H9 (cell line): ENCODE results near the gene MIA3. TPM values are rescaled to one million over a fixed set of nuclear protein-coding genes. Genes with fewer than 3 reads are reported as not detected.

ENCODE experiments used
- DNase-seq: peaks from one replicate; pipeline ENCODE4 v3.0.0-alpha.2; 2017
- H2AFZ ChIP-seq: one replicate; pipeline ENCODE4 v1.6.1; 2013; ENCODE audit warnings: mild to moderate bottlenecking, low read length, control low read depth, moderate library complexity
- H2AK5ac ChIP-seq: 2 replicates; pipeline ENCODE4 v1.6.1; 2013; ENCODE audit warnings: low read length, control low read depth, mixed read lengths; ENCODE audit not compliant: insufficient read length
- H2BK120ac ChIP-seq: one replicate; pipeline ENCODE4 v1.6.1; 2013; ENCODE audit warnings: low read depth, mild to moderate bottlenecking, low read length, control low read depth, inconsistent platforms; ENCODE audit not compliant: poor library complexity, severe bottlenecking
- H2BK12ac ChIP-seq: 2 replicates; pipeline ENCODE4 v1.6.1; 2013; ENCODE audit warnings: low read length, control low read depth, mixed read lengths, low read depth; ENCODE audit not compliant: insufficient read length
- H2BK15ac ChIP-seq: 2 replicates; pipeline ENCODE4 v1.6.1; 2013; ENCODE audit warnings: low read depth, low read length, control low read depth
- H2BK20ac ChIP-seq: one replicate; pipeline ENCODE4 v1.6.1; 2013; ENCODE audit warnings: low read depth, mild to moderate bottlenecking, low read length, control low read depth, inconsistent platforms; ENCODE audit not compliant: poor library complexity, severe bottlenecking
- H2BK5ac ChIP-seq: 2 replicates; pipeline ENCODE4 v1.6.1; 2013; ENCODE audit warnings: low read length, control low read depth, mixed read lengths; ENCODE audit not compliant: insufficient read length
- H3K14ac ChIP-seq: 2 replicates; pipeline ENCODE4 v1.6.1; 2013; ENCODE audit warnings: low read length, control low read depth; ENCODE audit not compliant: insufficient read depth
- H3K18ac ChIP-seq: 2 replicates; pipeline ENCODE4 v1.6.1; 2013; ENCODE audit warnings: low read depth, mild to moderate bottlenecking, mixed read lengths, low read length, control low read depth; ENCODE audit not compliant: insufficient read length
- H3K23ac ChIP-seq: 2 replicates; pipeline ENCODE4 v1.6.1; 2013; ENCODE audit warnings: low read length, control low read depth, mixed read lengths, low read depth; ENCODE audit not compliant: insufficient read length
- H3K23me2 ChIP-seq: 2 replicates; pipeline ENCODE4 v1.6.1; 2013; ENCODE audit warnings: low read depth, mild to moderate bottlenecking, mixed read lengths, low read length, control low read depth; ENCODE audit not compliant: insufficient read length, poor library complexity, severe bottlenecking
- H3K27ac ChIP-seq: 2 replicates; pipeline ENCODE4 v1.5.1; 2013; ENCODE audit warnings: low read length, control low read depth, mixed read lengths, low read depth; ENCODE audit not compliant: insufficient read length
- H3K27me3 ChIP-seq: 2 replicates; pipeline ENCODE4 v1.6.1; 2013; ENCODE audit warnings: low read length, control low read depth, inconsistent platforms; ENCODE audit not compliant: insufficient read depth
- H3K4ac ChIP-seq: 2 replicates; pipeline ENCODE4 v1.6.1; 2013; ENCODE audit warnings: low read depth, mild to moderate bottlenecking, control low read depth, inconsistent platforms, low read length, moderate library complexity
- H3K4me1 ChIP-seq: 2 replicates; pipeline ENCODE4 v1.6.1; 2013; ENCODE audit warnings: low read length, control low read depth, inconsistent platforms; ENCODE audit not compliant: insufficient read depth
- H3K4me2 ChIP-seq: 2 replicates; pipeline ENCODE4 v1.6.1; 2013; ENCODE audit warnings: low read length, control low read depth, mixed read lengths; ENCODE audit not compliant: insufficient read length, insufficient read depth
- H3K56ac ChIP-seq: 2 replicates; pipeline ENCODE4 v1.6.1; 2013; ENCODE audit warnings: low read depth, mild to moderate bottlenecking, mixed read lengths, low read length, control low read depth; ENCODE audit not compliant: insufficient read length
- H3K79me1 ChIP-seq: 2 replicates; pipeline ENCODE4 v1.6.1; 2013; ENCODE audit warnings: low read depth, mild to moderate bottlenecking, moderate library complexity, low read length, control low read depth, inconsistent platforms; ENCODE audit not compliant: insufficient read depth, poor library complexity, severe bottlenecking
- H3K79me2 ChIP-seq: 2 replicates; pipeline ENCODE4 v1.6.1; 2013; ENCODE audit warnings: low read length, control low read depth, inconsistent platforms; ENCODE audit not compliant: insufficient read depth
- H3K9ac ChIP-seq: 2 replicates; pipeline ENCODE4 v1.6.1; 2013; ENCODE audit warnings: low read length, control low read depth, mixed read lengths; ENCODE audit not compliant: insufficient read length; ENCODE audit errors: extremely low read depth
- H3K9me3 ChIP-seq: one replicate; pipeline ENCODE4 v1.6.1; 2013; ENCODE audit warnings: low read depth, low read length, inconsistent platforms; ENCODE audit not compliant: control insufficient read depth
- H3T11ph ChIP-seq: one replicate; pipeline ENCODE4 v1.6.1; 2013; ENCODE audit warnings: mild to moderate bottlenecking, low read length, control low read depth, inconsistent platforms
- H4K20me1 ChIP-seq: one replicate; pipeline ENCODE4 v1.6.1; 2013; ENCODE audit not compliant: control insufficient read depth, insufficient read length, insufficient read depth
- H4K5ac ChIP-seq: 2 replicates; pipeline ENCODE4 v1.6.1; 2013; ENCODE audit warnings: low read depth, mild to moderate bottlenecking, mixed read lengths, low read length, control low read depth; ENCODE audit not compliant: insufficient read length
- H4K8ac ChIP-seq: replicated peaks from 2 replicates; pipeline ENCODE4 v1.6.1; 2013; ENCODE audit warnings: low read length, control low read depth, mixed read lengths, low read depth; ENCODE audit not compliant: insufficient read length
- H4K91ac ChIP-seq: 2 replicates; pipeline ENCODE4 v1.6.1; 2013; ENCODE audit warnings: low read depth, mild to moderate bottlenecking, moderate library complexity, mixed read lengths, low read length, control low read depth; ENCODE audit not compliant: insufficient read length
- H3K27ac Mint-ChIP-seq, 3 experiments: 2 replicates in 2 of 3; 3 replicates in 1 of 3; pipeline ENCODE4 v1.8.0; 2020 to 2021; ENCODE audit warnings: mixed read lengths in 3 of 3, mild to moderate bottlenecking in 1 of 3, moderate library complexity in 1 of 3
- H3K27me3 Mint-ChIP-seq: 2 replicates; pipeline ENCODE4 v1.8.0; 2021; ENCODE audit warnings: low read depth, mild to moderate bottlenecking, moderate library complexity, mixed read lengths
- H3K36me3 Mint-ChIP-seq, 3 experiments: 2 replicates in 2 of 3; 3 replicates in 1 of 3; pipeline ENCODE4 v1.8.0; 2020 to 2021; ENCODE audit warnings: low read depth in 3 of 3, mixed read lengths in 3 of 3; ENCODE audit not compliant: insufficient read depth in 1 of 3
- H3K4me1 Mint-ChIP-seq, 2 experiments: 2 replicates each; pipeline ENCODE4 v1.8.0; 2020; ENCODE audit warnings: mixed read lengths in 2 of 2
- H3K4me3 Mint-ChIP-seq, 2 experiments: 2 replicates in 1 of 2; 3 replicates in 1 of 2; pipeline ENCODE4 v1.8.0; 2020 to 2021; ENCODE audit warnings: mild to moderate bottlenecking in 2 of 2, mixed read lengths in 2 of 2, moderate library complexity in 1 of 2
- H3K9me3 Mint-ChIP-seq, 2 experiments: 2 replicates in 1 of 2; 3 replicates in 1 of 2; pipeline ENCODE4 v1.8.0; 2020; ENCODE audit warnings: mild to moderate bottlenecking in 2 of 2, mixed read lengths in 2 of 2, moderate library complexity in 1 of 2
- CTCF ChIP-seq: fragments of 200-600 bp; sonication (generic); conservative IDR thresholded peaks from 3 replicates; pipeline ENCODE4 v1.8.0; 2021; ENCODE audit warnings: antibody characterized with exemption, mild to moderate bottlenecking
- WGBS: extraction: QIAGEN DNeasy Blood & Tissue Kit; methylation state at CpG from one replicate; pipeline ENCODE4 v1.1.7; 2013; ENCODE audit warnings: missing lambda C conversion rate, low lambda C conversion rate, mixed read lengths; ENCODE audit not compliant: insufficient read length; ENCODE audit errors: extremely low coverage; 5-methylcytosine and 5-hydroxymethylcytosine counted together
- total RNA-seq: library from RNA; stranded (reverse); gene quantifications from 2 replicates; pipeline ENCODE4 v1.2.1, GENCODE V29; 2021

The MIA3 gene
- total RNA-seq, 1 experiment from 2014 or later: 55.5 TPM

GRCh38 chr1:222610728-222611127, 7.2 kb upstream of the MIA3 start:
- Histone ChIP-seq H3K56ac (no peak overlapping the region), H2BK15ac (no peak overlapping the region), H3K9ac (no peak overlapping the region), H3K27me3 (no peaks in the 10 kb centered on the region), H3K4me2 (no peak overlapping the region), H2BK20ac (no peak overlapping the region), H4K20me1 (no peaks in the 10 kb centered on the region), H3T11ph (no peak overlapping the region), H4K91ac (no peak overlapping the region), H2AK5ac (no peak overlapping the region), H3K4me1 (no peaks in the 10 kb centered on the region), H2BK5ac (no peak overlapping the region), H2AFZ (no peak overlapping the region), H3K14ac (no peak overlapping the region), H3K27ac (no peak overlapping the region), H3K79me2 (no peaks in the 10 kb centered on the region), H4K8ac (no peak overlapping the region), H3K18ac (no peak overlapping the region), H3K79me1 (no peaks in the 10 kb centered on the region), H3K23me2 (no peaks in the 10 kb centered on the region), H3K9me3 (no peaks in the 10 kb centered on the region), H4K5ac (no peak overlapping the region), H2BK120ac (no peak overlapping the region), H3K4ac (no peak overlapping the region), H2BK12ac (no peak overlapping the region), H3K23ac (no peak overlapping the region)
- Mint-ChIP-seq H3K27ac (no peak overlapping the region), H3K27me3 (peaks cover 44% of the 10 kb centered on the region), H3K9me3 (peaks cover 10 to 11% of the 10 kb centered on the region in 2 experiments), H3K36me3 (peaks cover 0 to 5% (median 0%) of the 10 kb centered on the region in 3 experiments; a peak in 1 of 7 replicates), H3K4me1 (no peaks in the 10 kb centered on the region), H3K4me3 (no peak overlapping the region)
- no peak for DNase-seq
- TF ChIP-seq CTCF: no peak
- WGBS: no CpG with 5 or more reads among the region's 2 CpGs
